ENCODE data around the gene MYO1B.

MYO1B gene

DNA sequence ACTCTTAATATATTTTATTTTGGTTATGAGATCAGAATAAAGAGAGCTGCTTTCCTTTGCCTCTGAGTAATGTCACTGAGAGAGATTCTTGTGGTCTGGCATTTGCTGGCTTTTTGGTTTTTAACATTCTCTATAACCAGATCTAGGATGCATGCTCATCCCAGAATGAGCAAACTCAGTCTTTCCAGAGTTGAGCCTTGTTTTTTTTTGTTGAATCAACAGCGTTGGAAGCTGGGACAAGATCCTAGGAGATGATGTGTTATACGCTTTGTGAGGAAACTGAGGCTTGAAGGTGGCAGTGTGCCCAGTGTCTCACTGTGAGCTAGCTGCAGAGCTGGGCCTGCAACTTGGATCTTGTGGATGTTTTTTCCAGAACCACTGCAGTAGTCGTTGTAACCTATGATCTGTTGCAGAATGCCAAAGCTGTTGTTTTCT, 19.5 kb downstream of the MYO1B start:
- DNase-seq, result no peak

DNA sequence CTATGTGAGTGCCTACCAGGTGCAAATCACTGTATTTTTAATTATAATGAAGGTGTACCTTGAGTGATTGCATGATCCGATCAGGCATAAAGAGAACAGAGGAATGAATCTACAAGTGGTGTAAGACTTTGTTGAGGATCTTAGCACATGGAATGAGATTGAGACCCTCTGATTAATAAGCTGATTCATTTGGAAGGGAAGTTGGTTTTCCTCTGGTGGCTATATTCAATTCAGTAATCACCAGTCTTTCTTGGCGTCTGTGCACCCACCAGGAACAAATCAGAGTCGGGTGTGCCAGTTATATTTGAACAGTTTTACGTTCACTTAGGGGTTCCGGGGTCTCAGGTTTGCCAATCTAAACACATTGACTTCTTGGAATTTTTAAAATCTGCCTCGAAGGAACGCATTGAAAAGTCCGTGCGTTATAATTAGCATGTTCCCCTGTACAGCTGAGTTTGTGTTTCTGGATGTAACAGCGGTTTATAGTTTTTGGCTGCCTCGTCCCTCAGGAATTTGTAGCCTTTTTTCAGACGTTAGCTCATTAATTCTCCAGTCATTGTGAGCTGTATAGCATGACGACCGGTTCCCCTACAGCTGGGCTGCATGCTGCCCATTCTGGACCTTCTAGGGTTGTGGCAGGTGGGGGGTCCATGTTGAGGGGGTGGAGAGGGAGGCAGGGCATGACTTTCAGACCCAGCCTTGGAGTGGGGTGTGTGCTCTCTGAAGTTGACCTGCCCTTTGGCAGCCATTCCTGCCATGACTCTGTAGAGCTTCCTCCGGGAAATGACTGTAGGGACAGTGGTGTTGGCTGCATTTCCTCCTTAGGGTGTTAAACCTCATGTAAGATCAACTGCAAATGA, 20.3 kb downstream of the MYO1B start:
- no peak for DNase-seq

DNA sequence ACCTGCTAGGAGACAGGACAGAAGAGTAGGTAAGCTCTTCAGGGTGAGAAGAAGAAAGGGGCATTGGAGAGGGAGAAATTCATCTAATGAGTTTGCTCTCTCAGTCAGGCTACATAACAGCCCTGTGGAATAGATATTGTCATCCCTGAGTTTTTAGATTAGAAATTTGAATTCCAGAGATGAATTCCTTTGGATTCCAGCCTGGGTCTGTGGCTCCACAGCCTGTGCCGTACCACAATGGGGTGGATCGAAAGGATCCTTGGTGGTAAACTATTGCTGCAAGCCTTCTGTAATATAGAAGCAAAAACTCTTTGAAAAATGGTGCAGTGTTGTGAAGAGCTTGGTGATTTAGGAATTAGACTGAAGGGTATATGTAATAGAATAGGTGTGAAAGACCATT, 21.0 kb downstream of the MYO1B start:
- DNase-seq, result no peak

DNA sequence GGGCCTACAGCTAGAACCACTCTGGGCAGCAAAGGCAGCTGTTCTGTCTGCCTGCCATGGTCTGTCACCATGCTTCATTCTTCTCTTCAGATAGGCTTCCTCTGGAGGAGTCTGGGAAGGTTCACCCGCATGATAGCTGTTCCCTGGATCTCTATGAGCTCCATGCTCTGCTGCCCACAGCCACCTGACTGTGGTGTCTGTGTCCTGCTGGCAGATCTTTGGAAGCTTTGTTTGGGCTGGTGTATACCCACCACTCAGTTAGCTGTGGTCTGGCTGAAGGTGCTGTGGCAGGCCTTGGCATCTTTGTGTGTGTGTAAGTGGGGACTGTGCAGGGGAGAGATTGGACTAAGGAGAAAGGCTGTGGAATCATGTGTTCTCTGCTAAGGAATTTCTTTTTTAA, 23.4 kb downstream of the MYO1B start:
- DNase-seq, result no peak

GRCh38 chr2:191270306-191271161, 25.3 kb downstream of the MYO1B start:
- no peak for DNase-seq

GRCh38 chr2:191272064-191272463, 26.9 kb downstream of the MYO1B start:
- DNase-seq, result no peak

DNA sequence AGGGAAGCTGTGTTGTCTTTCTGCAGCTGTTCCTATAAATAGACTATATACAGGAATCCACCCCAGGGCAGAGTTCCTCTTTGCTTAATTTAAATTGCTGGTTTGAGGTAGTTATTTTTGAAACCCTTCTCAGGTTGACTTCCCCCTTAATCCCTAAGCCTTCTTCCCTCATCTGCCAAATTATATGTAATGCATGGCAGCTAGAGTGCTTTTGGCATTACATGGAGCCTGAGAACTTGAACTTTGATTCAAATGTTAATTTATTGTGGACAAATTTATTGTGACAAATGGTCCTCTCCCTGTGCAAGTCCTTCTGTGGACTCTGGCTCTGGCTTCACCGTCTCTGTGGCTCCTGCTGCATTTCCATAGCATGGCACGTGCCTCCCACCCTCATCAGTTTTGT, 29.2 kb downstream of the MYO1B start:
- DNase-seq, result no peak

DNA sequence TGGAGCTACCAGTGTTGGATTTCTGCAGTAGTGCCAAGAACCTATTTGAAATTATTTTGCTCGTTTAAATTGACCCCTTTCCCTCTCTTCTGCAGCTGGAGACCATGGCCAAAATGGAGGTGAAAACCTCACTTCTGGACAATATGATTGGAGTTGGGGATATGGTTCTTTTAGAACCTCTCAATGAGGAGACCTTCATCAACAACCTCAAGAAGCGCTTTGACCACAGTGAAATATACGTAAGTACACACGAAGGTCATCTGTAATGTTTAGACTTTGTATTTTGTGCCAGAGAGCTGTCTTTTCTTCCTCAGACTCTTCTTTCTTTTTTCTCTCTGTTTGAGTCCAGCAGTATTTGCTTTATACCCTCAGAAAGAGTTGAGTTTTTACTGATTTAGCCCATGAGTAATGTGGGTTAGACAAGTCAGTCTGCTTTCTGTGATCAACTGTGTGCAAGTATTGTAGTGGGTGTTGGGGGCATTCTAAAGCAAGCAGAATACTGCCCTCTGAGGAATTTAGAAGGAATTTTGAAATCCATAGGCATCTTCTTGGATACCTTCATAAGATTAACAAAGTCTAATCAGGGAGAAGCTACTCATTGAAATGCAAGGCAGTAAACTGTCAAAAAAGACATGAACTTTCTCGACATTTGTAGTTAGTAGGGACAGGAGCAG, 31.7 kb downstream of the MYO1B start:
- DNase-seq, result no peak

DNA sequence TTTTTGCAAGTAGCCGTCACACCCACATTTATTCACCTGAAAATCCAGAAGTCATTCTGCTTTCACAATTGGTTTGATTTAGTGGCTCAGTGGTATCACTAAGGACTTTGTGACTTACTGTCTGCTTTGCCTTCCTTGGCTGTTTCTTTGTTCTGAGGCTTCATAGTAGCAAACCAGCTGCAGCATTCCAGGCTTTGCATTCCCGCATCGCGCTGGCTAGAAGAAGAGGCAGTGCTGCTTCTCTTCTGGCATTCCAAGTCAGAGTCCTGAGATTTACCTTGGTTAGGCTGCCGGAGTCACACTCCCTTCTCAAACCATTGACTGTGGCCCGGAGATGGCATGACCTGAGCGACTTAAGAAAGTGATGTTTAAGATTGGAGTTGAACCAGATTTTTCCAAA, 35.1 kb downstream of the MYO1B start:
- no peak for DNase-seq

DNA sequence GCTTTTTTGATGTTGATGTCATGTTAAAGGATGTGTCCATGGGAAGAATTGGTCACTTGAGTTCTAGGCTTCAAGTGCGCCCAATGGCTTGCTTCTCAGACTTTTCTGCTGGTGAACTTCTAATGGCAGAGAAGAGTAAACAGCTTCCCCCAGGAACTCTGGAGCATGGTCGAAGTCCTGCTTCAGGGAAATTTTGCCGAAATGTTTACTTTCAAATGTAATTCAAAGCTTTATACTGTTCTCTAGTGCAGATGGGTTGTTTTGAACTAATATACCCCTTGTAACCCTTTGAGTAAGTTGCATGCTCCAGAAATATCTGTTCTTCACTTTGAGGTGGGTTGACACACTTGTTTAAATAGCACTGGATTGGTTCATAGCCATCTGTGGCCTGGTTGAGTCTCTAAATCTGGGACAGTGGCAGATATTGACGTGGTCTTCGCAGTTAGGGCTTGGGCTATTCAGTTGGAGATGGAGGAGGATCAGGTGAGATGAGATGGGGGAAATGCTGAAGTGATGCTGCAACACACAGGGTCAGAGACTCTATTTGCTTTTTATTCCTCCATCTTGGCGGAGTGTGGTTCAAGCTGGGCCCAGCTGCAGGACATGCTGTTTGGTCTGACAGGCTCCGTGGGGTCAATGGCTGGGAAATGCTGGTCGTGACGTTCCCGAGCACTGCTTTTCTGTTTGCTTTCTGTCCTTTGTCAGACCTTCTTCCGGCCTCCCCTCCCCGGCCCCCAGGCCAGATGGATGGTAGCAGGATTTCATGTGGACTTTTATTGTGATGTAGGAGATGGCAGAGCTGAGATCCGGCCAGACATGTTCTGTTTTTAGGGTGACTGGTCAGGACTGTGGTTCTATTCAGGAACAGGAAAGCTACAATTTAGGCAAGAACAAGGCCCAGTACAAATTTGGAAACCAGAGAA, 35.9 kb downstream of the MYO1B start:
- DNase-seq, result no peak

- DNase-seq, result no peak
Measured at GRCh38 chr2:191285252-191285651, 40.0 kb downstream of the MYO1B start.

- no peak for DNase-seq
Measured at GRCh38 chr2:191287820-191288219, 42.6 kb downstream of the MYO1B start.

DNA sequence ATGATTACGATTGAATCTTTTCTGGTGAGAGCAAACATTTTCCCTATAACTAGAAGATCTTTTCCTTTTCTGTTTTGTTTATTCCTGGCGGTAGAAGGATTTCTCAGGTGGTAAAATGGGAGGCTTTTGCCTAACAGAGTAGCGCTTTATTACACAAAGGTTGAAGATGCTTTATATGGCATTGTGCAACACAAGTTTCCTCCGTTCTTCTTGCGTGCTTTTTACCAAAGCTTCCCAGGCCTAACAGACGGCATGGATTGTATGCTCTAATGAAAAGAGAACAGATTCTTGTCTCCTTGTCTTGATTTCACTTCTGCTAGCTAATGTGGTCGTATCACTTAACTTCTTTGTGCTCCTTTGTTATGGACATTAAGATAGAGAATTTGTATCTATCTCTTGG, 43.8 kb downstream of the MYO1B start:
- DNase-seq, result no peak

DNA sequence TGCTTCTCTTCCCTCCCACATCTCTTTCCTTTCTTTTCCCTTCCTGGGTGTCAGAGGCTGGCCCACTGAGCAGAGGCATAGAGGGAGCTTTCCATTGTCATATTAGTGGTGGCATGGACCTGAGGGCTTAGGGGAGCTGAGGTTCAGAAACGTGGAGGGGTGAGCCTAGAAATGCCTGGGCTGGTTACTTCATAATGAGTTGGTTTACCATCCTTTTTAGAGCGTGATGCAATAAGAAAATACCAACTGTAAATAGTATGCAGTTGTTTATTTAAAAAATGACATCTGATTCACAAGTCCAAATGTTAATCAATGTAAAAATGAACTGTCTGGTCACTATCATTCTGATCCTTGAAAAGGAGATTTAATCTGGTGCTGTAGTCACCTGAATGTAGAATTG, 46.3 kb downstream of the MYO1B start:
- no peak for DNase-seq

DNA sequence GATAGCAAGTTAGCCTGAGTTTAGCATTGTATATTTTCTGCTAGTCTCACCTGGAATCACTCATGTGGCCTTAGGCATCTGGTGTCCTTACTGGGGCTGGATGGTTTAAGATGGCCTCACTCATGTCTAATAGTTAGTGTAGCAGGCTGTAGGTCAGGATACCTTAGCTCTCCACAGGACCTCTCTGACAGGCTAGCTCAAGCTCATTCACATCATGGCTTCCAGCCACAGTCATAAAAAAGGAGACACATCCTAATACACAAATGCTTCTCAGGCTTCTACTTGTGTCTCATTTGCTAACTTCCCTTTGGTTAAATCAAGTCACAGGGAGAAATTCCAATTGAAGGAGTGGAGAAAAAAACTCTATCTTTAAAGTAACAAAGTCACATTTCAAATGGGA, 47.7 kb downstream of the MYO1B start:
- no peak for DNase-seq

DNA sequence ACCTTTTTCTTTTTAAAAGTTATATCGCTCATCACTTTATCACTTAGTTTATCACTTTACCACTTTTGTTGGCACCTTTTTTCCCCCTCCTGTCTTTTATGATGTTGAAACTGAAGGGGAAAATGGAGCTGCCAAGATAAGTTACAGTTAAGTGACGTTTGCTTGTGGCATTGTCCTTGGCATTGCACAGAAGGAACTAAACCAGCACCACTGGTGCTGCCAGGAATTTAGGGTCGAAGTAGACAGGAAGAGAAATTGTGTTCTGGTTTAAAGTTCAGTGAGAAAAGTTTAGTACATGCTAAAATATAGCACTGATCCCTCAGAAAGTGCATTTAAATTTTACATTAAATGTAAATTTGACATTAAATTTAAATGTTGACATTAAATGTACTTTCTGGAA, 49.9 kb downstream of the MYO1B start:
- no peak for DNase-seq

- DNase-seq, result no peak
Measured at GRCh38 chr2:191296083-191297006, 51.1 kb downstream of the MYO1B start.

DNA sequence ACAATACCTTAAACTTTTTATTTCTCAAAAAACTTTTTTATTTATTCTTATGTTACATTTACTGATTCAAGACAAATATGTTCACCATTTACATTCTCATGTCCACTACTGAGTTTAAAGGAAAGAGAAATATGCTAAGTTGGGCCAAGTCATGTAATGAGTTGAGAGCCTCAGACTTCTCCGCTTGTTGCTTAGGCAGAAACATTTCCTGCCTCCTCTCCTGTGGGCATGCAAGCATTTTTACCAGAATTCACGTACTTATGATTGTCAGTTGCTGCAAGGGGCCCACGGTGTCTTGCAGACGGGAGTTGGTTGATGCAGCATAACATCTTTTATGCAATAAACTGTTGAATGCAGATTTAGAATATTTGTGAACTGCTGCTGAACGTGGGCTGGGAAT, 51.8 kb downstream of the MYO1B start:
- DNase-seq, result no peak

- DNase-seq, result no peak
Measured at GRCh38 chr2:191298306-191298705, 53.1 kb downstream of the MYO1B start.

DNA sequence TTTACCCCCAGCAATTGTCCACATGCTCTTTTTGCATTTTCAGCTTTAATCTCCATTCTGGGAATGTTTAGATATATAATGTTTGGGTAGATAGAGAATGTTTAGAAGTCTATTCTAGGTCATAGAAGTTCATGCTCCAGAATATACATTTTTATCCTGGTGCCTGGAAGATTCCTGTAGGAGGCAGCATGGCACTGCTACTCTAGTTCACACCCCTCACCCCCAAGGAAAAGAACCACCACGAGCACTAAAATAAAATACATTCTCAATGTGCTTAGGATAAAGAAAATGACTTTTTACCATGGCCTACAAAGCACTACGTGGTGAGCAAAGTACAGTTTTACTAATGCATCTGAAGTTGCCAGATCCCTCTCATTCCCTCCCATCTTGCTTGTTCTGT, 53.8 kb downstream of the MYO1B start:
- no peak for DNase-seq

DNA sequence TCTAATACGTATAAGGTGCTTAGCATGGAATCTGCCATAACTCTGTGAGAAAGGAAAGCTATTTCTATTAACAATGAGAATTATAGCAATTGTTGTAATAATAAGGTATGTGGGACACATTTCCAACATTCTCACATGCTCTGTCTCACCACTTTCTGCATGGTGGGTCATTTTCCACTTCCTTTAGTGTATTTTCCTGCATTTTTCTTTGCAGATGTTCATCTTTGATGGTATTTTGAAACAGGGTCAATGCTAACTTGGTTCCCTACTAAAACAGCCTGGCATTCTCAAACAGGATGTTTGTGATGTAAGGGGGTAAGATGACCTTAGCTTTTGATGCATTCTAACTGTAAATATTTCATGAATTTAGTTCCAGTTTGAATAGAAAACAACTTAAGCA, 54.7 kb downstream of the MYO1B start:
- DNase-seq, result no peak

Measured in NCI-H1694 treated with DMSO at 0.1 percent for 48 hours (cell line).